ENCODE data around the gene HTRA3. TPM values are rescaled to one million over a fixed set of nuclear protein-coding genes. Genes with fewer than 3 reads are reported as not detected.

The HTRA3 gene
- 131 TPM for total RNA-seq
- long read RNA-seq, transcript HTRA3-201 (9 exons, 2,541 nt): major isoform, 270 of 349 reads
- long read RNA-seq, transcript HTRA3-202 (7 exons, 2,023 nt): minor isoform, 26 of 349 reads
- long read RNA-seq, partial matches to known transcripts: 37 of 349 reads
- long read RNA-seq, other reads (novel, unspliced or antisense): 16 of 349 reads

GRCh38 chr4:8269535-8270417 is at the start of gene HTRA3:
Gene HTRA3 (plus strand): TSS chr4:8269754. CDS start chr4:8269969, 215 bp downstream.
- peak; percentile 82 for ATAC-seq
- peak; percentile 82 for DNase-seq (ENCODE audit: missing footprints)
- intact Hi-C loops (cut with DNase I): loop anchor here (2.0 kb wide), 1 partner anchor 27 kb away; no protein-coding TSS in a partner anchor

GRCh38 chr4:8220661-8221450 is 48.7 kb upstream of the HTRA3 start:
- ATAC-seq: no peak
- intact Hi-C loops (cut with DNase I): no loop called here
- peak; percentile 64 for DNase-seq (ENCODE audit: missing footprints)

DNA sequence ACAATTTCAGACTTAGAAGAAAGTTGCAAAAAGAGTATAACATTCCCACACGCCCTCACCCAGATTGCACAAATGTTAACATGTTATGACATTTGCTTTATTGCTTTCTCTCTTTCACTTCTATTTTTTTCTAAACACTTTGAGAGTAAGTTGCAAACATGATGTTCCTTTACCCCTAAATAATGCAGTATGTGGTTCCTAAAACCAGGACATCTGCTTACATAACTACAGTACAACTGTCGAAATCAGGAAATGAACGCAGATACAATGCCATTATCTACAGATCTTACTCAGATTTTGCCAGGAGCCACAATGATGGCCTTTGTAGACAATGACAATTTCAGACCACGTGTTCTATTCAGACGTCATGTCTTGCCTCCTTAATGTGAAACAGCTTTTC is 48.1 kb upstream of the HTRA3 start:
- DNase-seq (ENCODE audit: missing footprints) (no peak), ATAC-seq (peak; percentile 61)

GRCh38 chr4:8221985-8222384 is 47.6 kb upstream of the HTRA3 start:
- DNase-seq (ENCODE audit: missing footprints) (no peak), ATAC-seq (no peak)
- intact Hi-C loops (cut with DNase I): no loop called here

More for the DNA sequence above, 48.1 kb upstream of the HTRA3 start:
- intact Hi-C loops (cut with DNase I): no loop called here

DNA sequence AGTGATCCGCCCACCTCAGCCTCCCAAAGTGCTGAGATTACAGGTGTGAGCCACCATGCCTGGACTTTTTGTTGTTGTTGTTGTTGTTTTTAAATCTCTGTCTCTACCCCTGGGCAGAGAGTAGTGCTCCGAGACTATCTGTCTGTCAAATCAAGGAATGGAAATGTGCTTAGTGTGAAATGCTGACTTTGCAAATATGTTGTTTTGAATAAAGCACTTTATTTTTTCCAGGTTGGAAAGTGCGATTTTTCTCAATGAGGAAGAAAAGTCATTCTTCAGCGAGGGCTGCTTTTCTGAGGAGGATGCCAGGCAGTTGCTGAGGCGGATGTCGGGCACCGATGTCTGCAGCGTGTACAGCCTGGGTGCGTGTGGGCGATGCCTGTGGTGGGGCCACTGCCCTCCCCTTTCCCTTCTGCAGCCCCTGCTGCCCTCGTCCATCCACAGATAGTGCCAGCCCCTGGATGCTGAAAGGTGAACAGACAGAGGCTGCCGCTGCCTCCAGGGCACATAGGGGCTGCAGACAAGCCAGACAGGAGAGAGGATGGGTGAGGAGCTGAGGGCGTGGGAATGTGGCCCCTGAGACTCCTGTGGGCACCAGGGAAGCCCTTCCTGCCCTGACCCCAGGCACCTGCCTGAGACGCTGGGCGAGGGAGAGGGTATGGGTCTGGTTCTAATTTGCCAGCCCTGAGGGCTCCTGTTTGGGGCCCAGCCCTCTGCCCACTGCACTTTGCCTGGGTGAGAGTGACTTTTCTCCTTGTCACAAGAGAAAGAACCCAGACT is 46.8 kb upstream of the HTRA3 start:
- intact Hi-C loops (cut with DNase I): no loop called here
- ATAC-seq (no peak), DNase-seq (ENCODE audit: missing footprints) (peak; percentile 4)

- DNase-seq (ENCODE audit: missing footprints) (peak; percentile 54), ATAC-seq (no peak)
- intact Hi-C loops (cut with DNase I): no loop called here
Observed at GRCh38 chr4:8224267-8224974, 45.1 kb upstream of the HTRA3 start.

GRCh38 chr4:8224975-8225625 is 44.5 kb upstream of the HTRA3 start:
- DNase-seq (ENCODE audit: missing footprints) (peak; percentile 37), ATAC-seq (no peak)
- intact Hi-C loops (cut with DNase I): no loop called here

GRCh38 chr4:8225706-8226443 is 43.7 kb upstream of the HTRA3 start:
- DNase-seq (ENCODE audit: missing footprints) (peak; percentile 46), ATAC-seq (no peak)
- intact Hi-C loops (cut with DNase I): no loop called here

DNA sequence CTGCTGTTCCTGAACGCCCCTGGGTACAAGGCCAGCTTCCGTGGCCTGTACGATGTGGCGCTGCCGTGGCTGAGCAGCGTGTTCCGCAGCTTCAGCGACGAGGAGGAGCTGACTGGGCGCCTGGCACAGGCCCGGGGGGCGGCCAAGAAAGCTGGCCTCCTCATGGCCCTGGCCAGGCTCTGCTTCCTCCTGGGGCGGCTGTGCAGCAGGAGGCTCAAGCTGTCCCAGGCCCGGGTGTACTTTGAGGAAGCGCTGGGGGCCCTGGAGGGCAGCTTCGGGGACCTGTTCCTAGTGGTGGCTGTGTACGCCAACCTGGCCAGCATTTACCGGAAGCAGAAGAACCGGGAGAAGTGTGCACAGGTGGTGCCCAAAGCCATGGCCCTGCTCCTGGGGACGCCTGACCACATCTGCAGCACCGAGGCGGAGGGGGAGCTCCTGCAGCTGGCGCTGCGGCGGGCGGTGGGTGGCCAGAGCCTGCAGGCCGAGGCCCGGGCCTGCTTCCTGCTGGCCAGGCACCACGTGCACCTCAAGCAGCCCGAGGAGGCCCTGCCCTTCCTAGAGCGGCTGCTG is 42.3 kb upstream of the HTRA3 start:
- DNase-seq (ENCODE audit: missing footprints) (peak; percentile 75), ATAC-seq (peak; percentile 39)
- intact Hi-C loops (cut with DNase I): no loop called here

DNA sequence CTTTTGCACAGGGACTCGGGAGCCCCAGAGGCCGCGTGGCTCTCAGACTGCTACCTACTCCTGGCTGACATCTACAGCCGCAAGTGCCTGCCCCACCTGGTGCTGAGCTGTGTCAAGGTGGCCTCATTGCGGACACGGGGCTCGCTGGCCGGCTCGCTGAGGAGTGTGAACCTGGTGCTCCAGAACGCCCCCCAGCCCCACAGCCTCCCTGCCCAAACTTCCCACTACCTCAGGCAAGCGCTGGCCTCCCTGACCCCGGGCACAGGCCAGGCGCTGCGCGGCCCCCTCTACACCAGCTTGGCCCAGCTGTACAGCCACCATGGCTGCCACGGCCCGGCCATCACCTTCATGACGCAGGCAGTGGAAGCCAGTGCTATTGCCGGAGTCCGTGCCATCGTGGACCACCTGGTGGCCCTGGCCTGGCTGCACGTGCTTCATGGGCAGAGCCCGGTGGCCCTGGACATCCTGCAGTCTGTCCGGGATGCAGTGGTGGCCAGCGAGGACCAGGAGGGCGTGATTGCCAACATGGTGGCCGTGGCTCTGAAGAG is 41.7 kb upstream of the HTRA3 start:
- ATAC-seq (peak; percentile 3), DNase-seq (ENCODE audit: missing footprints) (peak; percentile 68)
- intact Hi-C loops (cut with DNase I): no loop called here

- ATAC-seq: peak; percentile 71
- DNase-seq (ENCODE audit: missing footprints): peak; percentile 76
- intact Hi-C loops (cut with DNase I): no loop called here
Observed at GRCh38 chr4:8228319-8229250, 41.0 kb upstream of the HTRA3 start.

DNA sequence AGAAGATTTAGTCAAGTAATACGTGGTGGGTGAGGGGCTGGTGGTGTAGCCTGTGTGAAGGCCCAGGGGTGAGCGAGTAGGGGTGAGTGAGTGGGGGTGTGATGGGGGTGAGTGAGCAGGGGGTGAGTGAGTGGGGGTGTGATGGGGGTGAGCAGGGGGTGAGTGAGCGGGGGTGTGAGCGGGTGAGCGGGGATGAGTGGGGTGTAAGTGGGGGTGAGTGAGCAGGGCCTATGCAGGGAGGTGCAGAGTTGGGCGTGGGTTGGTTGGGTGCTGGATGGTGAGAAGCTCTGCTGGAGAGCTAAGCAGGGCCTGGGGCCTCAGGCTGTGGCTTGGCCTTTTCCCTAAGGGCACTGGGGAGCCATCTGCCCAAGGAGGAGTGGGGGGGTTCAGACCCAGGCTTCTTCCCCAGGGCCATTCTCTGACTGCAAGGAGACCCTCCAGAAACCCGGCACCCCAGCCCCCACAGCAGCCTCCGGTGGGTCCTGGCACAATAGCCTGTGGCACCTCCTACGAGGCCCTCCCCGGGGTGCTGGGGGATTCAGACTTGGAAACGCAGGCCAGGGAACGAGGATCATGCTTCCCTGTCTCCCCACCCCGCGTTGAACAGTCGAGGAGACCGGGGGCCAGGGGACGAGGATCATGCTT is 40.1 kb upstream of the HTRA3 start:
- ATAC-seq: no peak
- DNase-seq (ENCODE audit: missing footprints): peak; percentile 45
- intact Hi-C loops (cut with DNase I): no loop called here

- intact Hi-C loops (cut with DNase I): no loop called here
- DNase-seq (ENCODE audit: missing footprints) (peak; percentile 25), ATAC-seq (no peak)
Observed at GRCh38 chr4:8230033-8230432, 39.5 kb upstream of the HTRA3 start.

DNA sequence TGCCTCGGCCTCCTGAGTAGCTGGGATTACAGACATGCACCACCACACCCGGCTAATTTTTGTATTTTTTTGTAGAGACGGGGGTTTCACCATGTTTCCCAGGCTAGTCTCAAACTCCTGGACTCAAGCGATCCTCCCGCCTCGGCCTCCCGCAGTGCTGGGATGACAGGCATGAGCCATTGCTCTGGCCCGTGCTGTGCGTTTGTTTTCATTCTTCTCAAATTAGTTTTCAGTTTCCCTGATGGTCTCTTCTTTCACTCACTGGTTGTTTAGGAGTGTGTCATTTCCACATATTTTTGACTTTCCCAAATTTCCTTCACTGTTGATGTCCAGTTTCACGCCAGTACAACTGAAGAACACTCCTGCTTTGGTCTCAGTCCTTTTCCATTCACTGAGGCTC is 38.7 kb upstream of the HTRA3 start:
- intact Hi-C loops (cut with DNase I): no loop called here
- ATAC-seq: no peak
- peak; percentile 14 for DNase-seq (ENCODE audit: missing footprints)

- DNase-seq (ENCODE audit: missing footprints) (peak; percentile 58), ATAC-seq (no peak)
- intact Hi-C loops (cut with DNase I): no loop called here
Observed at GRCh38 chr4:8231551-8232049, 38.0 kb upstream of the HTRA3 start.
